GM12878 (cell line): ENCODE results near the gene TYSND1. TPM values are rescaled to one million over a fixed set of nuclear protein-coding genes. Genes with fewer than 3 reads are reported as not detected.

Experiments used
- ATAC-seq: fragments of 200-7000 bp; cut with Tn5 transposase; 3 replicates; pipeline ENCODE4 v1.9.1; 2020; ENCODE audit warnings: mild to moderate bottlenecking, moderate library complexity
- BruUV-seq: library from RNA; stranded (reverse); fragments of 400-500 nt; replicated peaks from 2 replicates; lab custom pipeline; 2021; lab: Mats Ljungman, UMichigan
- CTCF ChIA-PET: fragments of 300-600 bp; sonication (Branson Sonifier 250); formaldehyde crosslinking; extraction: SDS; loops from one replicate; lab custom pipeline; 2021; ENCODE audit warnings: inconsistent platforms; lab: Yijun Ruan, JAX
- POLR2A ChIA-PET: fragments of 350-600 bp; formaldehyde crosslinking; extraction: SDS; loops from one replicate; lab custom pipeline; 2021; ENCODE audit warnings: inconsistent platforms; lab: Charles Lee
- RAD21 ChIA-PET: fragments of 300-600 bp; sonication (Branson Sonifier 250); formaldehyde crosslinking; loops from one replicate; lab custom pipeline; 2023; ENCODE audit warnings: antibody characterized with exemption; ENCODE audit not compliant: unreplicated experiment; lab: Charles Lee
- SMC1A ChIA-PET: fragments of 300-600 bp; sonication (Branson Sonifier 250); formaldehyde crosslinking; loops from one replicate; lab custom pipeline; 2023; ENCODE audit not compliant: unreplicated experiment, uncharacterized antibody; lab: Charles Lee
- DNase-seq: peaks from one replicate; pipeline ENCODE4 v3.0.0-alpha.2; 2011; ENCODE audit warnings: low read depth, low spot score
- FAIRE-seq: peaks from 3 replicates; lab custom pipeline; 2011; peaks lifted over from hg19 to GRCh38; lab: Jason Lieb, UNC
- H2AFZ ChIP-seq: 2 replicates; pipeline ENCODE4 v1.6.0; 2011; ENCODE audit warnings: low read depth, low read length, control low read depth; ENCODE audit not compliant: control insufficient read depth
- H3K27ac ChIP-seq: 2 replicates; pipeline ENCODE4 v1.5.1; 2011; ENCODE audit warnings: control low read depth; ENCODE audit not compliant: control insufficient read depth, insufficient read depth
- H3K27me3 ChIP-seq, 2 experiments: replicated peaks in 1 of 2; 2 replicates each; pipeline versions ENCODE4 v1.6.0 to v1.6.1; 2011; ENCODE audit warnings: low read length in 1 of 2; ENCODE audit not compliant: control insufficient read depth in 2 of 2, insufficient read depth in 2 of 2
- H3K36me3 ChIP-seq, 2 experiments: 2 replicates each; pipeline ENCODE4 v1.5.1; 2011; ENCODE audit warnings: low read length in 1 of 2; ENCODE audit not compliant: control insufficient read depth in 2 of 2, insufficient read depth in 2 of 2
- H3K4me1 ChIP-seq: 2 replicates; pipeline ENCODE4 v1.6.1; 2011; ENCODE audit warnings: mild to moderate bottlenecking, low read length, moderate library complexity, mixed read lengths; ENCODE audit not compliant: control insufficient read depth, insufficient read depth
- H3K4me2 ChIP-seq: 2 replicates; pipeline ENCODE4 v1.6.0; 2011; ENCODE audit warnings: control low read depth; ENCODE audit not compliant: control insufficient read depth, insufficient read depth
- H3K4me3 ChIP-seq: fragments of 200-600 bp; sonication (generic); 2 replicates; pipeline ENCODE4 v1.5.1; 2016
- H3K79me2 ChIP-seq: 2 replicates; pipeline ENCODE4 v1.6.0; 2011; ENCODE audit warnings: low read length; ENCODE audit not compliant: control insufficient read depth, insufficient read depth
- H3K9ac ChIP-seq: 2 replicates; pipeline ENCODE4 v1.8.0; 2011; ENCODE audit warnings: low read length, control low read depth, mixed read lengths; ENCODE audit not compliant: control insufficient read depth, insufficient read depth
- H3K9me3 ChIP-seq: replicated peaks from 3 replicates; pipeline ENCODE4 v1.5.1; 2011; ENCODE audit warnings: mild to moderate bottlenecking, low read length; ENCODE audit not compliant: control insufficient read depth, insufficient read depth
- H4K20me1 ChIP-seq: 2 replicates; pipeline ENCODE4 v1.6.0; 2011; ENCODE audit not compliant: control insufficient read depth, insufficient read depth
- EED ChIP-seq: sonication (generic); IDR thresholded peaks from 2 replicates; pipeline ENCODE4 v1.6.1; 2016; ENCODE audit warnings: antibody characterized with exemption, low read depth
- JUND ChIP-seq: IDR thresholded peaks from 2 replicates; pipeline ENCODE4 v1.6.1; 2012; ENCODE audit warnings: low read depth, mild to moderate bottlenecking, low read length, improper control_type of control experiment, moderate library complexity
- KDM1A ChIP-seq: fragments of 200-600 bp; sonication (generic); IDR thresholded peaks from 2 replicates; pipeline ENCODE4 v1.6.1; 2016; ENCODE audit warnings: borderline replicate concordance
- MTA2 ChIP-seq: fragments of 450-650 bp; IDR thresholded peaks from 2 replicates; pipeline ENCODE4 v1.6.1; 2016; ENCODE audit warnings: low read depth, mild to moderate bottlenecking, moderate library complexity
- NFYA ChIP-seq: IDR thresholded peaks from 2 replicates; pipeline ENCODE4 v1.6.1; 2011; ENCODE audit warnings: low read depth, mild to moderate bottlenecking, low read length, improper control_type of control experiment, borderline replicate concordance
- NFYB ChIP-seq: IDR thresholded peaks from 2 replicates; pipeline ENCODE4 v1.6.1; 2011; ENCODE audit warnings: low read depth, mild to moderate bottlenecking, low read length, improper control_type of control experiment, moderate library complexity; ENCODE audit not compliant: insufficient read depth
- NR2C1 ChIP-seq: fragments of 450-650 bp; IDR thresholded peaks from 2 replicates; pipeline ENCODE4 v1.6.1; 2017; ENCODE audit warnings: antibody characterized with exemption, mild to moderate bottlenecking, moderate library complexity
- TAF1 ChIP-seq: IDR thresholded peaks from 2 replicates; pipeline ENCODE4 v1.6.1; 2011; ENCODE audit warnings: mild to moderate bottlenecking, low read depth, low read length, borderline replicate concordance
- WRNIP1 ChIP-seq: IDR thresholded peaks from 2 replicates; pipeline ENCODE4 v1.6.1; 2011; ENCODE audit warnings: low read depth, low read length, improper control_type of control experiment, borderline replicate concordance
- ZBTB33 ChIP-seq: fragments of 450-650 bp; IDR thresholded peaks from 2 replicates; pipeline ENCODE4 v1.6.1; 2017; ENCODE audit warnings: mild to moderate bottlenecking
- ZNF274 ChIP-seq: IDR thresholded peaks from one replicate; pipeline ENCODE4 v1.8.0; 2011; ENCODE audit not compliant: insufficient read length, insufficient read depth
- WGBS: methylation state at CpG from one replicate; pipeline ENCODE4 v1.1.6; 2016; ENCODE audit warnings: low lambda C conversion rate; ENCODE audit not compliant: insufficient replicate concordance, insufficient coverage; ENCODE audit errors: missing lambda C conversion rate; 5-methylcytosine and 5-hydroxymethylcytosine counted together
- in situ Hi-C: fragments of 300-500 bp; cut with MboI; formaldehyde crosslinking; loops from 9 replicates; pipeline ENCODE4 v1.14.3; 2018; ENCODE audit warnings: mixed read lengths
- intact Hi-C: fragments of 100-400 bp; cut with micrococcal nuclease; formaldehyde crosslinking; loops from one replicate; pipeline ENCODE4 v1.14.2; 2022; ENCODE audit not compliant: unreplicated experiment
- polyA plus RNA-seq, 11 experiments: library from polyadenylated mRNA; depleted of rRNA in 4 of 11; unstranded in 6 of 11; stranded (reverse) in 5 of 11; fragments of >200 nt; fragmentation: Nextera tagmentation in 4 of 11; fragmentation: Illumina TruSeq in 1 of 11; extraction: Ambion mirVana in 4 of 11; extraction: Trizol in 1 of 11; gene quantifications; 1 replicate in 1 of 11; 2 replicates in 10 of 11; pipeline versions ENCODE4 v1.2.1 to v1.2.3, GENCODE V29; 2011 to 2016; ENCODE audit warnings: inconsistent platforms in 2 of 11, missing spikeins in 2 of 11, low read depth in 1 of 11
- total RNA-seq, 4 experiments: library from RNA; depleted of rRNA in 3 of 4; stranded (reverse); fragments of >200 nt in 3 of 4; fragmentation: Illumina TruSeq in 1 of 4; extraction: Trizol in 1 of 4; gene quantifications; 2 replicates each; pipeline versions ENCODE4 v1.2.1 to v1.2.3, GENCODE V29; 2013 to 2021

Gene TYSND1
- total and polyA plus RNA-seq, 10 of the 15 experiments (the other 5 are each of a cell fraction or from before 2014, with no cell fraction given): 1.9 to 21.4 (median 12.0) TPM

- Histone ChIP-seq H4K20me1 (no peaks in the 10 kb centered on the region), H2AFZ (no peak overlapping the region), H3K79me2 (peaks cover 2% of the 10 kb centered on the region; the same call in 1 of the 2 replicates), H3K4me1 (peaks cover 9% of the 10 kb centered on the region), H3K27ac (no peak overlapping the region), H3K9ac (no peak overlapping the region), H3K36me3 (peaks cover 6 to 7% of the 10 kb centered on the region in 2 experiments; a peak in 3 of 4 replicates), H3K4me3 (no peak overlapping the region), H3K27me3 (no peaks in the 10 kb centered on the region), H3K9me3 (no peaks in the 10 kb centered on the region), H3K4me2 (no peak overlapping the region)
- ChIA-PET POLR2A (interaction anchor here (1.0 kb wide), 1 partner anchor 18 kb away, joined by 4 read pairs; no protein-coding TSS in a partner anchor), RAD21 (interaction anchor here (2.0 kb wide), 1 partner anchor 23 kb away, joined by 4 read pairs; the partner anchor contains the start of gene TYSND1), SMC1A (interaction anchor here (1.0 kb wide), 1 partner anchor 23 kb away, joined by 3 read pairs; the partner anchor contains the start of gene TYSND1), CTCF (interaction anchor here (1.2 kb wide), 1 partner anchor 24 kb away, joined by 4 read pairs; the partner anchor contains the start of gene TYSND1)
- TF ChIP-seq EED (no peak), NR2C1 (no peak), MTA2 (no peak), ZBTB33 (no peak), WRNIP1 (no peak), JUND (no peak), NFYB (no peak), NFYA (no peak), ZNF274 (no peak), TAF1 (no peak), KDM1A (no peak)
- in situ Hi-C loops: no loop called here
- ATAC-seq (no peak), FAIRE-seq (no peak), DNase-seq (no peak)
- no TSS peak for BruUV-seq
- intact Hi-C loops: no loop called here
- WGBS: 97% methylated on average over 5 of the region's 5 CpGs
Measured at GRCh38 chr10:70122742-70123141, 23.8 kb downstream of the TYSND1 start.
